Neutrophil (primary cell): ENCODE results near the gene CCDC196.

Source experiments
- H3K27ac ChIP-seq: fragments of 200-600 bp; sonication (generic); 2 replicates; pipeline ENCODE4 v1.5.1; 2016; ENCODE audit warnings: mild to moderate bottlenecking, moderate library complexity
- H3K27me3 ChIP-seq: fragments of 200-600 bp; sonication (generic); 2 replicates; pipeline ENCODE4 v1.6.0; 2016; ENCODE audit warnings: mild to moderate bottlenecking
- H3K36me3 ChIP-seq: fragments of 200-600 bp; sonication (generic); 2 replicates; pipeline ENCODE4 v1.5.1; 2017
- H3K4me1 ChIP-seq, 2 experiments: fragments of 200-600 bp in 1 of 2; sonication (generic) in 1 of 2; 1 replicate in 1 of 2; 2 replicates in 1 of 2; pipeline versions ENCODE4 v1.5.1 to v1.6.1; 2013 to 2016; ENCODE audit warnings: low read depth in 1 of 2, low read length in 1 of 2, mild to moderate bottlenecking in 1 of 2, moderate library complexity in 1 of 2; ENCODE audit not compliant: control insufficient read depth in 1 of 2, insufficient read depth in 1 of 2
- H3K4me3 ChIP-seq, 2 experiments: fragments of 200-600 bp in 1 of 2; sonication (generic) in 1 of 2; 1 replicate in 1 of 2; 2 replicates in 1 of 2; pipeline ENCODE4 v1.5.1; 2013 to 2016; ENCODE audit warnings: low read depth in 1 of 2, low read length in 1 of 2, mild to moderate bottlenecking in 1 of 2, moderate library complexity in 1 of 2
- H3K9me3 ChIP-seq: fragments of 200-600 bp; sonication (generic); 2 replicates; pipeline ENCODE4 v1.5.1; 2016
- CTCF ChIP-seq: fragments of 200-600 bp; sonication (generic); IDR thresholded peaks from 2 replicates; pipeline ENCODE4 v1.5.1; 2016; ENCODE audit warnings: antibody characterized with exemption

The CCDC196 gene

DNA sequence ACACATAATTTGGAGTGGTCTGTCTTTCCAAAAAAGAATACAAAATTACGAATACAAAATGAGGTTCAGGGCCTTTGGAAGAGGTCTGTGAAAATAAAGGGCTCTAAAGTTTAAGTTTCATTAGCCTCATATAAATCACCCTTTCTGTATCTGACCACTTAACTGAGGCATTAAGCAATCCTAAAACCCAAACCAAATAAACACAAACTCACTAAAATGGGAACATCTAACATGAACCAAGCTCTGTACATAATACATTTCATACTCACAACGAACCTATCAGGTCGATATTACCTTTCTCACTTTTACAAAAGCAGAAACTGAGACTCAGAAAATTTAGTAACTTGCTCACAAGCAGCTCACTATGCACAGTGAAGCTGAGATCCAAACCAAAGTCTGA is 1.1 kb upstream of the CCDC196 start:
- H3K9me3 ChIP-seq, result no peaks in the 10 kb centered on the region
- H3K27ac ChIP-seq, result no peak overlapping the region
- H3K4me3 ChIP-seq, result no peak overlapping the region
- no peak for TF ChIP-seq CTCF
- no peaks in the 10 kb centered on the region for H3K27me3 ChIP-seq
- no peaks in the 10 kb centered on the region for H3K36me3 ChIP-seq
- H3K4me1 ChIP-seq, result no peaks in the 10 kb centered on the region

DNA sequence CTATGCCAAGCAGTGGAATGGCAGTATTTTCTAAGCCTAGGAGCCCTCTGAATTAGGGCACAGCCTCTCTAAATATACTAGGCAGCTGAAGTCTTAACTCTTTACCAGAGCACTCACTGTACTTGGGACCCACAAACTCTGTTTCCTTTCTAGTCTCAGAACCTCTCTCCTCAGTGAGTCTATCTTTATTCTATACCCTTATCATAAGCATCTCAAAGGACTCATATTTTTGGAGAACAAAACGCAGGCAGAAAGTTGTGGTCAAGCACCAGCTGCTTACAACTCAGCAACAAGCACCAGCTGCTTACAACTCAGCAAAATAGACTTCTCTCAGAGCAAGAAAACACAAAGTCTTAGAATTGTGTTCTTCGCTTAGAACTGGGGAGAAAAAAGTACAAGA is 993 bp downstream of the CCDC196 start:
- Histone ChIP-seq H3K27me3 (no peaks in the 10 kb centered on the region), H3K36me3 (no peaks in the 10 kb centered on the region), H3K4me3 (no peak overlapping the region), H3K27ac (no peak overlapping the region), H3K9me3 (no peaks in the 10 kb centered on the region), H3K4me1 (no peaks in the 10 kb centered on the region)
- no peak for TF ChIP-seq CTCF

GRCh38 chr14:66490143-66491111 is 4.3 kb downstream of the CCDC196 start:
- H3K4me3 ChIP-seq, result no peak overlapping the region
- H3K27me3 ChIP-seq, result no peaks in the 10 kb centered on the region
- no peak overlapping the region for H3K27ac ChIP-seq
- no peaks in the 10 kb centered on the region for H3K9me3 ChIP-seq
- no peak for TF ChIP-seq CTCF
- no peaks in the 10 kb centered on the region for H3K4me1 ChIP-seq
- H3K36me3 ChIP-seq, result no peaks in the 10 kb centered on the region

- no peak for TF ChIP-seq CTCF
- peaks cover 9% of the 10 kb centered on the region for H3K27me3 ChIP-seq
- H3K4me3 ChIP-seq, result no peak overlapping the region
- H3K36me3 ChIP-seq, result no peaks in the 10 kb centered on the region
- H3K27ac ChIP-seq, result no peak overlapping the region
- no peaks in the 10 kb centered on the region for H3K9me3 ChIP-seq
- H3K4me1 ChIP-seq, result no peaks in the 10 kb centered on the region
Measured at GRCh38 chr14:66493750-66494149, 7.6 kb downstream of the CCDC196 start.

GRCh38 chr14:66495218-66496098 is 9.3 kb downstream of the CCDC196 start:
- no peak overlapping the region for H3K4me3 ChIP-seq

More at GRCh38 chr14:66495218-66496098, 9.3 kb downstream of the CCDC196 start:
- Histone ChIP-seq H3K27me3 (peaks cover 9% of the 10 kb centered on the region), H3K27ac (no peak overlapping the region), H3K9me3 (no peaks in the 10 kb centered on the region), H3K36me3 (no peaks in the 10 kb centered on the region), H3K4me1 (no peaks in the 10 kb centered on the region)
- TF ChIP-seq CTCF, result no peak
